GM23338 (cell line): ENCODE results near the gene PRPF19. TPM values are rescaled to one million over a fixed set of nuclear protein-coding genes. Genes with fewer than 3 reads are reported as not detected.

Experiments used
- ATAC-seq: fragments of 200-7000 bp; cut with Tn5 transposase; 3 replicates; pipeline ENCODE4 v1.9.1; 2020
- DNase-seq: peaks from one replicate; pipeline ENCODE4 v3.0.0-alpha.2; 2015; ENCODE audit warnings: low spot score
- H2AFZ ChIP-seq: fragments of 200-600 bp; sonication (generic); 2 replicates; pipeline ENCODE4 v1.8.0; 2016; ENCODE audit warnings: antibody characterized with exemption, mild to moderate bottlenecking, moderate library complexity
- H3F3A ChIP-seq: fragments of 200-600 bp; sonication (generic); replicated peaks from 2 replicates; pipeline ENCODE4 v1.8.0; 2017; ENCODE audit warnings: antibody characterized with exemption, mixed run types, low read depth
- H3K27ac ChIP-seq: fragments of 200-600 bp; sonication (generic); 2 replicates; pipeline ENCODE4 v1.6.1; 2016; ENCODE audit warnings: low read depth
- H3K27me3 ChIP-seq: fragments of 200-600 bp; sonication (generic); 2 replicates; pipeline ENCODE4 v1.8.0; 2016; ENCODE audit warnings: mild to moderate bottlenecking, mixed run types, moderate library complexity; ENCODE audit not compliant: insufficient read depth
- H3K36me3 ChIP-seq: fragments of 200-600 bp; sonication (generic); 2 replicates; pipeline ENCODE4 v1.8.0; 2016; ENCODE audit warnings: mild to moderate bottlenecking; ENCODE audit not compliant: insufficient read depth
- H3K4me1 ChIP-seq: fragments of 200-600 bp; sonication (generic); 2 replicates; pipeline ENCODE4 v1.8.0; 2016; ENCODE audit warnings: mild to moderate bottlenecking, moderate library complexity; ENCODE audit not compliant: insufficient read depth
- H3K4me2 ChIP-seq: fragments of 200-600 bp; sonication (generic); 2 replicates; pipeline ENCODE4 v1.7.1; 2017; ENCODE audit warnings: mixed run types
- H3K4me3 ChIP-seq: fragments of 200-600 bp; sonication (generic); 2 replicates; pipeline ENCODE4 v1.6.1; 2016; ENCODE audit warnings: mixed run types
- H3K79me2 ChIP-seq: fragments of 200-600 bp; sonication (generic); replicated peaks from 2 replicates; pipeline ENCODE4 v1.8.0; 2017; ENCODE audit warnings: mild to moderate bottlenecking; ENCODE audit not compliant: insufficient read depth
- H3K9me2 ChIP-seq: fragments of 200-600 bp; sonication (generic); 2 replicates; pipeline ENCODE4 v1.8.0; 2017; ENCODE audit not compliant: insufficient read depth
- H4K20me1 ChIP-seq: fragments of 200-600 bp; sonication (generic); replicated peaks from 2 replicates; pipeline ENCODE4 v1.8.0; 2017; ENCODE audit warnings: mild to moderate bottlenecking; ENCODE audit not compliant: insufficient read depth
- H3K27ac Mint-ChIP-seq: 2 replicates; pipeline ENCODE4 v1.8.0; 2020; ENCODE audit warnings: inconsistent platforms, mild to moderate bottlenecking, moderate library complexity, mixed read lengths
- H3K27me3 Mint-ChIP-seq: 3 replicates; pipeline ENCODE4 v1.8.0; 2022; ENCODE audit warnings: low read depth, mild to moderate bottlenecking, moderate library complexity, mixed read lengths, inconsistent platforms; ENCODE audit not compliant: insufficient read depth, poor library complexity
- H3K36me3 Mint-ChIP-seq: 3 replicates; pipeline ENCODE4 v1.8.0; 2021; ENCODE audit warnings: low read depth, mild to moderate bottlenecking, inconsistent platforms, moderate library complexity, mixed read lengths
- H3K4me1 Mint-ChIP-seq: 3 replicates; pipeline ENCODE4 v1.8.0; 2020; ENCODE audit warnings: mild to moderate bottlenecking, inconsistent platforms, mixed read lengths
- H3K4me3 Mint-ChIP-seq: 3 replicates; pipeline ENCODE4 v1.8.0; 2021; ENCODE audit warnings: moderate library complexity, mild to moderate bottlenecking, inconsistent platforms, mixed read lengths
- H3K9me3 Mint-ChIP-seq: 3 replicates; pipeline ENCODE4 v1.8.0; 2020; ENCODE audit warnings: moderate library complexity, mild to moderate bottlenecking, inconsistent platforms, mixed read lengths
- CREB1 ChIP-seq: fragments of 250-450 bp; sonication (Bioruptor Pico); IDR thresholded peaks from 2 replicates; pipeline ENCODE4 v1.5.0; 2020; ENCODE audit warnings: low read depth, mild to moderate bottlenecking, moderate library complexity
- EZH2 ChIP-seq: fragments of 200-600 bp; sonication (generic); IDR thresholded peaks from one replicate; pipeline ENCODE4 v1.8.0; 2017; ENCODE audit warnings: antibody characterized with exemption, mild to moderate bottlenecking, low read depth; ENCODE audit not compliant: unreplicated experiment
- POLR2AphosphoS5 ChIP-seq: IDR thresholded peaks from 2 replicates; pipeline ENCODE4 v1.6.1; 2016; ENCODE audit warnings: antibody characterized with exemption, low read depth
- STAT1 ChIP-seq: IDR thresholded peaks from one replicate; pipeline ENCODE4 v1.6.1; 2016; ENCODE audit warnings: antibody characterized with exemption; ENCODE audit not compliant: unreplicated experiment
- ZNF331 ChIP-seq: fragments of 250-450 bp; sonication (Bioruptor Pico); IDR thresholded peaks from 2 replicates; pipeline ENCODE4 v1.5.0; 2020; ENCODE audit warnings: low read depth, mild to moderate bottlenecking, moderate library complexity
- ZNF462 ChIP-seq: fragments of 250-450 bp; sonication (Bioruptor Pico); IDR thresholded peaks from 2 replicates; pipeline ENCODE4 v1.5.0; 2020; ENCODE audit warnings: mild to moderate bottlenecking, moderate library complexity
- polyA plus RNA-seq: library from polyadenylated mRNA; unstranded; fragments of >200 nt; fragmentation: Nextera tagmentation; extraction: Ambion mirVana; gene quantifications from 2 replicates; pipeline ENCODE4 v1.2.1, GENCODE V29; 2016
- total RNA-seq: library from RNA; depleted of rRNA; stranded (reverse); fragments of >200 nt; shearing (Covaris generic); gene quantifications from 2 replicates; pipeline ENCODE4 v1.2.3, GENCODE V29; 2014
- TF ChIP-seq, protein P1 (sequence below): IDR thresholded peaks from 2 replicates; pipeline ENCODE4 v1.6.1; 2016; ENCODE audit warnings: antibody characterized with exemption

Gene PRPF19
- total and polyA plus RNA-seq, 2 experiments from 2014 or later, result 153 to 161 TPM

GRCh38 chr11:60847281-60847680 is 59.1 kb downstream of the PRPF19 start:
- Mint-ChIP-seq H3K9me3 (no peaks in the 10 kb centered on the region), H3K27me3 (peaks cover 25% of the 10 kb centered on the region), H3K36me3 (peaks cover 56% of the 10 kb centered on the region), H3K27ac (no peak overlapping the region), H3K4me1 (peaks cover 39% of the 10 kb centered on the region), H3K4me3 (no peak overlapping the region)
- Histone ChIP-seq H3K9me2 (no peaks in the 10 kb centered on the region), H3K27me3 (0 out of 2 replicates have a peak, but pooled peaks cover under 1% of the 10 kb centered on the region), H3K79me2 (peaks cover 46% of the 10 kb centered on the region), H3F3A (peaks cover 9% of the 10 kb centered on the region; the same call in 1 of the 2 replicates), H3K27ac (no peak overlapping the region), H3K4me2 (no peak overlapping the region), H4K20me1 (peaks cover 21% of the 10 kb centered on the region), H3K4me1 (peaks cover 20% of the 10 kb centered on the region), H2AFZ (no peak overlapping the region), H3K4me3 (no peak overlapping the region), H3K36me3 (no peaks in the 10 kb centered on the region; the same call in 1 of the 2 replicates)
- TF ChIP-seq EZH2, result no peak
- TF ChIP-seq CREB1 (CRISPR knock-in tag), result no peak
- no peak for TF ChIP-seq POLR2AphosphoS5
- TF ChIP-seq STAT1, result no peak
- TF ChIP-seq, protein P1, sequence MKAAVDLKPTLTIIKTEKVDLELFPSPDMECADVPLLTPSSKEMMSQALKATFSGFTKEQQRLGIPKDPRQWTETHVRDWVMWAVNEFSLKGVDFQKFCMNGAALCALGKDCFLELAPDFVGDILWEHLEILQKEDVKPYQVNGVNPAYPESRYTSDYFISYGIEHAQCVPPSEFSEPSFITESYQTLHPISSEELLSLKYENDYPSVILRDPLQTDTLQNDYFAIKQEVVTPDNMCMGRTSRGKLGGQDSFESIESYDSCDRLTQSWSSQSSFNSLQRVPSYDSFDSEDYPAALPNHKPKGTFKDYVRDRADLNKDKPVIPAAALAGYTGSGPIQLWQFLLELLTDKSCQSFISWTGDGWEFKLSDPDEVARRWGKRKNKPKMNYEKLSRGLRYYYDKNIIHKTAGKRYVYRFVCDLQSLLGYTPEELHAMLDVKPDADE, result no peak
- TF ChIP-seq ZNF462 (CRISPR knock-in tag), result no peak
- no peak for TF ChIP-seq ZNF331 (CRISPR knock-in tag)
- ATAC-seq, result no peak
- DNase-seq, result no peak
